Trophoblast cell (in vitro differentiated cells and primary cell): ENCODE measurements around the gene MCF2L.

Experiments
- DNase-seq, 2 donors: peaks; one replicate each; pipeline ENCODE4 v3.0.0-alpha.2; 2016
- H2AFZ ChIP-seq: 2 replicates; pipeline ENCODE4 v1.6.1; 2013; ENCODE audit warnings: low read length, moderate library complexity, mild to moderate bottlenecking; ENCODE audit not compliant: insufficient read depth, poor library complexity
- H2AK5ac ChIP-seq: 2 replicates; pipeline ENCODE4 v1.6.1; 2013; ENCODE audit warnings: mild to moderate bottlenecking, low read length
- H2BK120ac ChIP-seq: 2 replicates; pipeline ENCODE4 v1.6.1; 2013; ENCODE audit warnings: low read length, mild to moderate bottlenecking, moderate library complexity; ENCODE audit not compliant: insufficient read depth, poor library complexity
- H2BK12ac ChIP-seq: 2 replicates; pipeline ENCODE4 v1.6.1; 2013; ENCODE audit warnings: mild to moderate bottlenecking, low read length, moderate library complexity
- H2BK5ac ChIP-seq: 2 replicates; pipeline ENCODE4 v1.6.1; 2013; ENCODE audit warnings: low read length, low read depth, moderate library complexity, mild to moderate bottlenecking; ENCODE audit not compliant: poor library complexity
- H3K14ac ChIP-seq: 2 replicates; pipeline ENCODE4 v1.6.1; 2013; ENCODE audit warnings: mild to moderate bottlenecking, low read length
- H3K18ac ChIP-seq: 2 replicates; pipeline ENCODE4 v1.6.1; 2013; ENCODE audit warnings: mild to moderate bottlenecking, low read length
- H3K23ac ChIP-seq: 2 replicates; pipeline ENCODE4 v1.6.1; 2013; ENCODE audit warnings: low read length
- H3K27ac ChIP-seq: 2 replicates; pipeline ENCODE4 v1.5.1; 2013; ENCODE audit warnings: low read depth, mild to moderate bottlenecking, inconsistent platforms, low read length, moderate library complexity
- H3K27me3 ChIP-seq: 2 replicates; pipeline ENCODE4 v1.6.1; 2013; ENCODE audit warnings: inconsistent platforms, mild to moderate bottlenecking, low read length, moderate library complexity; ENCODE audit not compliant: insufficient read depth
- H3K36me3 ChIP-seq, 2 experiments: 1 replicate in 1 of 2; 2 replicates in 1 of 2; pipeline ENCODE4 v1.6.1; 2013; ENCODE audit warnings: low read length in 2 of 2, mild to moderate bottlenecking in 2 of 2, moderate library complexity in 1 of 2; ENCODE audit not compliant: insufficient read depth in 2 of 2, control insufficient read depth in 1 of 2
- H3K4ac ChIP-seq: 2 replicates; pipeline ENCODE4 v1.6.1; 2013; ENCODE audit warnings: low read depth, mild to moderate bottlenecking, low read length, moderate library complexity
- H3K4me1 ChIP-seq, 2 experiments: 1 replicate in 1 of 2; 2 replicates in 1 of 2; pipeline ENCODE4 v1.6.1; 2013; ENCODE audit warnings: low read length in 2 of 2, mild to moderate bottlenecking in 2 of 2, moderate library complexity in 1 of 2; ENCODE audit not compliant: insufficient read depth in 2 of 2, control insufficient read depth in 1 of 2
- H3K4me2 ChIP-seq: 2 replicates; pipeline ENCODE4 v1.6.1; 2013; ENCODE audit warnings: inconsistent platforms, mild to moderate bottlenecking, low read length, moderate library complexity
- H3K4me3 ChIP-seq: 2 replicates; pipeline ENCODE4 v1.5.1; 2013; ENCODE audit warnings: mild to moderate bottlenecking, low read depth, low read length, inconsistent platforms
- H3K79me1 ChIP-seq: one replicate; pipeline ENCODE4 v1.6.1; 2013; ENCODE audit warnings: low read length
- H3K79me2 ChIP-seq: 2 replicates; pipeline ENCODE4 v1.6.1; 2013; ENCODE audit warnings: low read length, mild to moderate bottlenecking; ENCODE audit not compliant: control insufficient read depth, insufficient read depth, poor library complexity
- H3K9ac ChIP-seq: 2 replicates; pipeline ENCODE4 v1.6.1; 2013; ENCODE audit warnings: mild to moderate bottlenecking, low read length
- H3K9me3 ChIP-seq: 2 replicates; pipeline ENCODE4 v1.6.1; 2013; ENCODE audit warnings: low read depth, mild to moderate bottlenecking, control low read depth, inconsistent platforms, low read length; ENCODE audit not compliant: insufficient read depth
- H4K12ac ChIP-seq: 2 replicates; pipeline ENCODE4 v1.6.1; 2013; ENCODE audit warnings: low read depth, mild to moderate bottlenecking, low read length, moderate library complexity
- H4K8ac ChIP-seq: 2 replicates; pipeline ENCODE4 v1.6.1; 2013; ENCODE audit warnings: low read depth, mild to moderate bottlenecking, low read length, moderate library complexity
- H4K91ac ChIP-seq: one replicate; pipeline ENCODE4 v1.6.1; 2013; ENCODE audit warnings: low read depth, mild to moderate bottlenecking, low read length, moderate library complexity
- WGBS: extraction: QIAGEN DNeasy Blood & Tissue Kit; methylation state at CpG from one replicate; pipeline ENCODE4 v1.1.7; 2013; ENCODE audit warnings: missing lambda C conversion rate; ENCODE audit not compliant: insufficient read length, insufficient coverage; ENCODE audit errors: extremely low coverage; 5-methylcytosine and 5-hydroxymethylcytosine counted together

The MCF2L gene

GRCh38 chr13:113034451-113035212 is 65.6 kb downstream of the MCF2L start:
- Histone ChIP-seq H3K9ac (no peak overlapping the region), H2BK120ac (no peak overlapping the region), H3K27ac (no peak overlapping the region), H2AFZ (no peak overlapping the region), H3K4me2 (no peak overlapping the region), H2AK5ac (no peak overlapping the region), H4K12ac (no peak overlapping the region), H3K4me1 (no peaks in the 10 kb centered on the region), H2BK5ac (no peak overlapping the region), H4K8ac (no peak overlapping the region), H3K14ac (no peak overlapping the region), H4K91ac (no peak overlapping the region), H3K18ac (no peak overlapping the region), H3K79me1 (no peaks in the 10 kb centered on the region), H3K36me3 (no peaks in the 10 kb centered on the region), H3K9me3 (peaks cover 6% of the 10 kb centered on the region), H3K23ac (no peak overlapping the region), H3K4ac (no peak overlapping the region), H3K27me3 (no peaks in the 10 kb centered on the region), H3K4me3 (no peak overlapping the region), H3K79me2 (no peaks in the 10 kb centered on the region), H2BK12ac (no peak overlapping the region)
- no CpG with 5 or more reads among the region's 35 CpGs for WGBS
- DNase-seq, result peak; percentile 15 to 56

GRCh38 chr13:113035213-113035800 is 66.3 kb downstream of the MCF2L start:
- Histone ChIP-seq H3K14ac (no peak overlapping the region), H3K79me2 (no peaks in the 10 kb centered on the region), H4K12ac (no peak overlapping the region), H3K27ac (no peak overlapping the region), H3K27me3 (no peaks in the 10 kb centered on the region), H3K4me3 (no peak overlapping the region), H3K18ac (no peak overlapping the region), H3K9me3 (peaks cover 6% of the 10 kb centered on the region), H3K4me2 (no peak overlapping the region), H3K4ac (no peak overlapping the region), H2AFZ (no peak overlapping the region), H2AK5ac (no peak overlapping the region), H3K9ac (no peak overlapping the region), H4K91ac (no peak overlapping the region), H3K79me1 (no peaks in the 10 kb centered on the region), H4K8ac (no peak overlapping the region), H2BK120ac (no peak overlapping the region), H3K23ac (no peak overlapping the region), H2BK12ac (no peak overlapping the region), H2BK5ac (no peak overlapping the region), H3K4me1 (no peaks in the 10 kb centered on the region), H3K36me3 (no peaks in the 10 kb centered on the region)
- DNase-seq, result no peak
- WGBS, result no CpG with 5 or more reads among the region's 20 CpGs

- no peak overlapping the region for H3K4me3 ChIP-seq
- H2BK5ac ChIP-seq, result no peak overlapping the region
- no peaks in the 10 kb centered on the region for H3K27me3 ChIP-seq
- no peak overlapping the region for H4K12ac ChIP-seq
- no peak overlapping the region for H4K91ac ChIP-seq
- H3K18ac ChIP-seq, result no peak overlapping the region
- no peak for DNase-seq
- no peak overlapping the region for H3K4ac ChIP-seq
- no peak overlapping the region for H3K23ac ChIP-seq
- no peak overlapping the region for H2AK5ac ChIP-seq
- H3K14ac ChIP-seq, result no peak overlapping the region
- H3K9me3 ChIP-seq, result peaks cover 6% of the 10 kb centered on the region
- no peaks in the 10 kb centered on the region for H3K4me1 ChIP-seq
- no CpG with 5 or more reads among the region's 14 CpGs for WGBS
- no peak overlapping the region for H2AFZ ChIP-seq
- H4K8ac ChIP-seq, result no peak overlapping the region
- H2BK12ac ChIP-seq, result no peak overlapping the region
- H2BK120ac ChIP-seq, result no peak overlapping the region
- no peaks in the 10 kb centered on the region for H3K79me2 ChIP-seq
- H3K9ac ChIP-seq, result no peak overlapping the region
- no peak overlapping the region for H3K4me2 ChIP-seq
- H3K79me1 ChIP-seq, result no peaks in the 10 kb centered on the region
- no peak overlapping the region for H3K27ac ChIP-seq
- H3K36me3 ChIP-seq, result no peaks in the 10 kb centered on the region
Observed at GRCh38 chr13:113036401-113036800, 67.4 kb downstream of the MCF2L start.

- no CpG with 5 or more reads among the region's 8 CpGs for WGBS
- Histone ChIP-seq H3K4ac (no peak overlapping the region), H3K36me3 (no peaks in the 10 kb centered on the region)
Observed at GRCh38 chr13:113040031-113040430, 71.0 kb downstream of the MCF2L start.

More at GRCh38 chr13:113040031-113040430, 71.0 kb downstream of the MCF2L start:
- H3K9me3 ChIP-seq, result no peaks in the 10 kb centered on the region
- DNase-seq, result no peak
- H3K27me3 ChIP-seq, result no peaks in the 10 kb centered on the region
- no peak overlapping the region for H3K9ac ChIP-seq
- no peak overlapping the region for H3K4me2 ChIP-seq
- H3K18ac ChIP-seq, result no peak overlapping the region
- no peak overlapping the region for H2BK12ac ChIP-seq
- H4K12ac ChIP-seq, result no peak overlapping the region
- H2AK5ac ChIP-seq, result no peak overlapping the region
- no peaks in the 10 kb centered on the region for H3K4me1 ChIP-seq
- no peak overlapping the region for H3K14ac ChIP-seq
- no peak overlapping the region for H4K8ac ChIP-seq
- no peak overlapping the region for H3K27ac ChIP-seq
- H2BK120ac ChIP-seq, result no peak overlapping the region
- H3K79me1 ChIP-seq, result no peaks in the 10 kb centered on the region
- no peaks in the 10 kb centered on the region for H3K79me2 ChIP-seq
- no peak overlapping the region for H2BK5ac ChIP-seq
- no peak overlapping the region for H3K23ac ChIP-seq
- H2AFZ ChIP-seq, result no peak overlapping the region
- no peak overlapping the region for H3K4me3 ChIP-seq
- no peak overlapping the region for H4K91ac ChIP-seq
